SK-N-SH treated with all-trans-retinoic acid at 6 μM for 48 hours (cell line): ENCODE data around the gene SLC35B2.

ENCODE experiments used
- ATAC-seq: fragments of 200-7000 bp; cut with Tn5 transposase; 3 replicates; pipeline ENCODE4 v1.9.1; 2020; ENCODE audit warnings: mild to moderate bottlenecking, moderate library complexity
- ARNTL ChIP-seq: fragments of 450-650 bp; formaldehyde crosslinking; IDR thresholded peaks from 2 replicates; pipeline ENCODE4 v1.5.0; 2020; ENCODE audit warnings: low read depth, mild to moderate bottlenecking, moderate library complexity, borderline replicate concordance
- BACH2 ChIP-seq: fragments of 250-450 bp; sonication (Bioruptor Pico); IDR thresholded peaks from 2 replicates; pipeline ENCODE4 v1.9.0; 2021; ENCODE audit warnings: mild to moderate bottlenecking, borderline replicate concordance
- CREB5 ChIP-seq: fragments of 250-450 bp; sonication (Bioruptor Pico); IDR thresholded peaks from 2 replicates; pipeline ENCODE4 v1.5.1; 2020; ENCODE audit warnings: low read depth, mild to moderate bottlenecking, moderate library complexity
- CSDC2 ChIP-seq: fragments of 250-450 bp; sonication (Bioruptor Pico); IDR thresholded peaks from 2 replicates; pipeline ENCODE4 v1.5.0; 2020; ENCODE audit warnings: mild to moderate bottlenecking, moderate library complexity
- CSRNP3 ChIP-seq: fragments of 250-450 bp; sonication (Bioruptor Pico); IDR thresholded peaks from 2 replicates; pipeline ENCODE4 v1.5.1; 2021; ENCODE audit warnings: mild to moderate bottlenecking, moderate library complexity
- ESRRG ChIP-seq: fragments of 250-450 bp; sonication (Bioruptor Pico); IDR thresholded peaks from 2 replicates; pipeline ENCODE4 v1.6.1; 2021; ENCODE audit warnings: mild to moderate bottlenecking
- GLIS3 ChIP-seq: fragments of 250-450 bp; sonication (Bioruptor Pico); IDR thresholded peaks from 2 replicates; pipeline ENCODE4 v1.5.0; 2020; ENCODE audit warnings: mild to moderate bottlenecking, moderate library complexity
- ISL1 ChIP-seq: fragments of 250-450 bp; sonication (Bioruptor Pico); IDR thresholded peaks from 2 replicates; pipeline ENCODE4 v2.1.2; 2022; ENCODE audit warnings: mild to moderate bottlenecking, moderate library complexity
- PATZ1 ChIP-seq: fragments of 250-450 bp; sonication (Bioruptor Pico); IDR thresholded peaks from 2 replicates; pipeline ENCODE4 v1.8.0; 2020; ENCODE audit warnings: mild to moderate bottlenecking, moderate library complexity, borderline replicate concordance
- POU6F1 ChIP-seq: fragments of 250-450 bp; sonication (Bioruptor Pico); IDR thresholded peaks from 2 replicates; pipeline ENCODE4 v1.8.0; 2021; ENCODE audit warnings: low read depth, mild to moderate bottlenecking, moderate library complexity, borderline replicate concordance
- PPARA ChIP-seq: fragments of 250-450 bp; sonication (Bioruptor Pico); IDR thresholded peaks from 2 replicates; pipeline ENCODE4 v1.5.0; 2020; ENCODE audit warnings: mild to moderate bottlenecking, borderline replicate concordance
- RARB ChIP-seq: fragments of 250-450 bp; sonication (Bioruptor Pico); IDR thresholded peaks from 2 replicates; pipeline ENCODE4 v1.8.0; 2021; ENCODE audit warnings: mild to moderate bottlenecking, moderate library complexity
- SNAI2 ChIP-seq: fragments of 250-450 bp; sonication (Bioruptor Pico); IDR thresholded peaks from 2 replicates; pipeline ENCODE4 v1.5.0; 2020; ENCODE audit warnings: mild to moderate bottlenecking, moderate library complexity
- TOX ChIP-seq: fragments of 250-450 bp; sonication (Bioruptor Pico); IDR thresholded peaks from 2 replicates; pipeline ENCODE4 v1.8.0; 2021; ENCODE audit warnings: mild to moderate bottlenecking, moderate library complexity, borderline replicate concordance
- ZC3H10 ChIP-seq: fragments of 250-450 bp; sonication (Bioruptor Pico); IDR thresholded peaks from 2 replicates; pipeline ENCODE4 v1.5.1; 2021; ENCODE audit warnings: mild to moderate bottlenecking, moderate library complexity
- ZFP30 ChIP-seq: fragments of 450-650 bp; formaldehyde crosslinking; IDR thresholded peaks from 2 replicates; pipeline ENCODE4 v1.5.0; 2022; ENCODE audit warnings: mild to moderate bottlenecking, moderate library complexity
- ZNF565 ChIP-seq: fragments of 450-650 bp; formaldehyde crosslinking; conservative IDR thresholded peaks from 2 replicates; pipeline ENCODE4 v1.5.0; 2020; ENCODE audit warnings: low read depth, mild to moderate bottlenecking, moderate library complexity
- ZNF70 ChIP-seq: fragments of 450-650 bp; formaldehyde crosslinking; IDR thresholded peaks from 2 replicates; pipeline ENCODE4 v1.5.0; 2020; ENCODE audit warnings: mild to moderate bottlenecking, moderate library complexity

Gene SLC35B2

GRCh38 chr6:44229376-44230033, 27.8 kb downstream of the SLC35B2 start (continued):
- TF ChIP-seq CSDC2 (CRISPR knock-in tag) (no peak), ESRRG (CRISPR knock-in tag) (no peak), RARB (CRISPR knock-in tag) (no peak), CREB5 (CRISPR knock-in tag) (no peak), PPARA (CRISPR knock-in tag) (no peak), ZNF565 (CRISPR knock-in tag) (no peak), SNAI2 (CRISPR knock-in tag) (no peak)

- TF ChIP-seq CSRNP3 (CRISPR knock-in tag) = no peak
- TF ChIP-seq SNAI2 (CRISPR knock-in tag) = no peak
These were observed 28.5 kb downstream of the SLC35B2 start for GRCh38 chr6:44228836-44229235.

GRCh38 chr6:44228433-44228832, 28.9 kb downstream of the SLC35B2 start:
- no peak for TF ChIP-seq ZNF565 (CRISPR knock-in tag)
- no peak for TF ChIP-seq ZNF70
- no peak for TF ChIP-seq ARNTL
- no peak for TF ChIP-seq ISL1 (CRISPR knock-in tag)
- no peak for TF ChIP-seq CSRNP3 (CRISPR knock-in tag)
- TF ChIP-seq ZFP30 (CRISPR knock-in tag) = no peak
- no peak for TF ChIP-seq PPARA (CRISPR knock-in tag)
- TF ChIP-seq BACH2 (CRISPR knock-in tag) = no peak
- no peak for TF ChIP-seq RARB (CRISPR knock-in tag)
- no peak for TF ChIP-seq PATZ1
- TF ChIP-seq POU6F1 (CRISPR knock-in tag) = no peak
- no peak for TF ChIP-seq ZC3H10 (CRISPR knock-in tag)
- no peak for TF ChIP-seq TOX
- no peak for TF ChIP-seq GLIS3

More at GRCh38 chr6:44228836-44229235, 28.5 kb downstream of the SLC35B2 start:
- ATAC-seq = no peak

GRCh38 chr6:44228031-44228430, 29.3 kb downstream of the SLC35B2 start:
- no peak for ATAC-seq
- TF ChIP-seq POU6F1 (CRISPR knock-in tag) = no peak
- no peak for TF ChIP-seq PATZ1
- TF ChIP-seq CSDC2 (CRISPR knock-in tag) = no peak

More at GRCh38 chr6:44228433-44228832, 28.9 kb downstream of the SLC35B2 start:
- ATAC-seq = no peak
